Stimulated activated naive CD4-positive, alpha-beta T cell (primary cell): ENCODE results near the gene CITED2.
"Not testable (repeated sequence)": the region's sequence is repeated elsewhere in the genome, so short reads cannot be mapped to it uniquely, and the experiment has no call there.

Experiments
- DNase-seq, 6 experiments: peaks; one replicate each; lab custom pipeline; 2025; lab: John Stamatoyannopoulos, UW

Gene CITED2

GRCh38 chr6:139374357-139375225 is at the start of gene CITED2:
CITED2 (minus strand) TSS chr6:139374648; CDS start chr6:139373944, 704 bp downstream.
- peak; percentile 88 to 96 (median 92) for DNase-seq

GRCh38 chr6:139423037-139423703 is 48.7 kb upstream of the CITED2 start:
- DNase-seq: no peak

GRCh38 chr6:139422105-139423036 is 47.9 kb upstream of the CITED2 start:
- no peak for DNase-seq

- no peak for DNase-seq
These were observed 44.2 kb upstream of the CITED2 start for GRCh38 chr6:139418481-139419132.

GRCh38 chr6:139416146-139416545 is 41.7 kb upstream of the CITED2 start:
- no peak for DNase-seq

GRCh38 chr6:139415365-139415764 is 40.9 kb upstream of the CITED2 start:
- DNase-seq: no peak

GRCh38 chr6:139412103-139412502 is 37.7 kb upstream of the CITED2 start:
- not testable (repeated sequence) for DNase-seq

- no peak for DNase-seq
These were observed 34.6 kb upstream of the CITED2 start for GRCh38 chr6:139409026-139409425.

GRCh38 chr6:139407718-139408222 is 33.3 kb upstream of the CITED2 start:
- no peak for DNase-seq

- DNase-seq: no peak
These were observed 32.3 kb upstream of the CITED2 start for GRCh38 chr6:139406577-139407343.

GRCh38 chr6:139402876-139403386 is 28.5 kb upstream of the CITED2 start:
- DNase-seq: no peak

- no peak for DNase-seq
These were observed 24.2 kb upstream of the CITED2 start for GRCh38 chr6:139398658-139399057.

GRCh38 chr6:139395891-139396301 is 21.4 kb upstream of the CITED2 start:
- no peak for DNase-seq

GRCh38 chr6:139395371-139395770 is 20.9 kb upstream of the CITED2 start:
- no peak for DNase-seq

- DNase-seq: no peak
These were observed 19.7 kb upstream of the CITED2 start for GRCh38 chr6:139394027-139394649.

- no peak for DNase-seq
These were observed 18.3 kb upstream of the CITED2 start for GRCh38 chr6:139392794-139393193.

- DNase-seq: no peak
These were observed 17.3 kb upstream of the CITED2 start for GRCh38 chr6:139391709-139392108.

GRCh38 chr6:139390447-139390846 is 16.0 kb upstream of the CITED2 start:
- no peak for DNase-seq

- DNase-seq: no peak
These were observed 13.9 kb upstream of the CITED2 start for GRCh38 chr6:139388384-139388783.

GRCh38 chr6:139386404-139386803 is 12.0 kb upstream of the CITED2 start:
- no peak for DNase-seq
